PC-3 (cell line): ENCODE measurements around the gene KCTD1. TPM values are rescaled to one million over a fixed set of nuclear protein-coding genes. Genes with fewer than 3 reads are reported as not detected.

Experiments
- ATAC-seq: fragments of 200-7000 bp; cut with Tn5 transposase; 2 replicates; pipeline ENCODE4 v1.9.1; 2020; ENCODE audit warnings: mild to moderate bottlenecking, moderate library complexity
- BruUV-seq: library from RNA; stranded (reverse); fragments of 400-500 nt; replicated peaks from 2 replicates; lab custom pipeline; 2021; lab: Mats Ljungman, UMichigan
- CTCF ChIA-PET: fragments of 300-600 bp; sonication (Branson Sonifier 250); formaldehyde crosslinking; loops from one replicate; lab custom pipeline; 2022; ENCODE audit warnings: antibody characterized with exemption; lab: Charles Lee
- POLR2A ChIA-PET: fragments of 300-600 bp; sonication (Branson Sonifier 250); formaldehyde crosslinking; loops from one replicate; lab custom pipeline; 2022; ENCODE audit warnings: antibody characterized with exemption; ENCODE audit not compliant: unreplicated experiment; lab: Charles Lee
- DNase-seq: peaks from one replicate; pipeline ENCODE4 v3.0.0-alpha.2; 2015
- H2AFZ ChIP-seq: fragments of 300-600 bp; sonication (generic); 2 replicates; pipeline ENCODE4 v1.6.0; 2016; ENCODE audit warnings: antibody characterized with exemption, low read length
- H3F3A ChIP-seq: fragments of 300-600 bp; sonication (generic); one replicate; pipeline ENCODE4 v1.6.0; 2017; ENCODE audit warnings: antibody characterized with exemption, low read length, control low read depth, mild to moderate bottlenecking; ENCODE audit not compliant: unreplicated experiment
- H3K27ac ChIP-seq: fragments of 300-600 bp; sonication (generic); 2 replicates; pipeline ENCODE4 v1.5.1; 2016; ENCODE audit warnings: mild to moderate bottlenecking, low read length
- H3K27me3 ChIP-seq: fragments of 300-600 bp; sonication (generic); 2 replicates; pipeline ENCODE4 v1.6.1; 2016; ENCODE audit warnings: low read length, mixed read lengths
- H3K36me3 ChIP-seq: fragments of 300-600 bp; sonication (generic); 2 replicates; pipeline ENCODE4 v1.6.1; 2016; ENCODE audit warnings: low read depth, mixed run types, low read length, mixed read lengths
- H3K4me1 ChIP-seq: fragments of 300-600 bp; sonication (generic); 2 replicates; pipeline ENCODE4 v1.5.1; 2016; ENCODE audit warnings: low read length; ENCODE audit not compliant: insufficient read depth
- H3K4me2 ChIP-seq: fragments of 300-600 bp; sonication (generic); 2 replicates; pipeline ENCODE4 v1.6.0; 2016; ENCODE audit warnings: low read length
- H3K4me3 ChIP-seq: fragments of 300-600 bp; sonication (generic); 2 replicates; pipeline ENCODE4 v1.5.1; 2016; ENCODE audit warnings: mild to moderate bottlenecking, low read length, mixed read lengths
- H3K79me2 ChIP-seq: fragments of 300-600 bp; sonication (generic); 2 replicates; pipeline ENCODE4 v1.6.1; 2017; ENCODE audit warnings: low read length, mixed read lengths
- H3K9ac ChIP-seq: fragments of 300-600 bp; sonication (generic); 2 replicates; pipeline ENCODE4 v1.6.0; 2016; ENCODE audit warnings: mild to moderate bottlenecking, low read length
- H3K9me2 ChIP-seq: fragments of 300-600 bp; sonication (generic); replicated peaks from 2 replicates; pipeline ENCODE4 v1.6.1; 2016; ENCODE audit warnings: mixed run types, low read length, mixed read lengths
- H3K9me3 ChIP-seq: fragments of 300-600 bp; sonication (generic); 2 replicates; pipeline ENCODE4 v1.6.1; 2016; ENCODE audit warnings: low read length, mixed read lengths
- H4K20me1 ChIP-seq: fragments of 300-600 bp; sonication (generic); 2 replicates; pipeline ENCODE4 v1.6.1; 2016; ENCODE audit warnings: low read length, mixed read lengths
- CTCF ChIP-seq: fragments of 300-600 bp; sonication (generic); conservative IDR thresholded peaks from 2 replicates; pipeline ENCODE4 v1.5.1; 2017; ENCODE audit warnings: antibody characterized with exemption, low read depth, mild to moderate bottlenecking, low read length
- EZH2 ChIP-seq: fragments of 300-600 bp; sonication (generic); IDR thresholded peaks from one replicate; pipeline ENCODE4 v1.6.1; 2017; ENCODE audit warnings: antibody characterized with exemption, mild to moderate bottlenecking, low read length; ENCODE audit not compliant: unreplicated experiment
- EZH2phosphoT487 ChIP-seq: fragments of 300-600 bp; sonication (generic); IDR thresholded peaks from 2 replicates; pipeline ENCODE4 v1.6.1; 2018; ENCODE audit warnings: mild to moderate bottlenecking, antibody characterized with exemption, low read length, borderline replicate concordance
- intact Hi-C: fragments of 100-400 bp; cut with micrococcal nuclease; formaldehyde crosslinking; loops from 2 replicates; pipeline ENCODE4 v1.9.0; 2023
- total RNA-seq: library from RNA; depleted of rRNA; stranded (reverse); fragments of >200 nt; gene quantifications from 2 replicates; pipeline ENCODE4 v1.2.3, GENCODE V29; 2014

Gene KCTD1
- total RNA-seq, 1 experiment from 2014 or later = 15.8 TPM

GRCh38 chr18:26479065-26479680 is 69.2 kb downstream of the KCTD1 start:
- peaks cover 9% of the 10 kb centered on the region for H3K36me3 ChIP-seq
- ATAC-seq = no peak
- no peak for TF ChIP-seq EZH2phosphoT487
- no peak for TF ChIP-seq CTCF
- no peak for TF ChIP-seq EZH2
- H3K9me2 ChIP-seq = no peaks in the 10 kb centered on the region
- peak overlapping the region; percentile 15; the same call in 1 of the 2 replicates for H2AFZ ChIP-seq
- peak overlapping the region; percentile 61 for H3K9ac ChIP-seq
- ChIA-PET POLR2A (interaction anchor here (0.6 to 0.7 kb wide), 2 partner anchors 69 to 157 kb away, joined by 3 to 4 read pairs; partner anchors contain the start of gene KCTD1), CTCF (no interaction called here)
- H3K4me2 ChIP-seq = peak overlapping the region; percentile 61; the same call in 1 of the 2 replicates
- no peak overlapping the region for H3K4me3 ChIP-seq
- peaks cover 5% of the 10 kb centered on the region for H3F3A ChIP-seq
- no peak for DNase-seq
- intact Hi-C loops = no loop called here
- no peaks in the 10 kb centered on the region for H3K9me3 ChIP-seq
- no peaks in the 10 kb centered on the region for H3K27me3 ChIP-seq
- no TSS peak for BruUV-seq
- H4K20me1 ChIP-seq = no peaks in the 10 kb centered on the region
- H3K79me2 ChIP-seq = peaks cover 18% of the 10 kb centered on the region; the same call in 1 of the 2 replicates
- peak overlapping the region; percentile 97 for H3K27ac ChIP-seq
- peaks cover 70% of the 10 kb centered on the region for H3K4me1 ChIP-seq

GRCh38 chr18:26477828-26478466 is 70.4 kb downstream of the KCTD1 start:
- intact Hi-C loops = no loop called here
- no peaks in the 10 kb centered on the region for H4K20me1 ChIP-seq
- peak overlapping the region; percentile 61 for H3K4me2 ChIP-seq
- CTCF ChIA-PET = interaction anchor here (0.5 to 0.6 kb wide), 2 partner anchors 9 to 386 kb away, joined by 3 to 6 read pairs; no protein-coding TSS in a partner anchor
- H3K9me3 ChIP-seq = no peaks in the 10 kb centered on the region
- peaks cover 9% of the 10 kb centered on the region for H3K36me3 ChIP-seq
- H3K27ac ChIP-seq = peak overlapping the region; percentile 97
- TSS peak; percentile 27 for BruUV-seq
- ATAC-seq (peak; percentile 26), DNase-seq (peak; percentile 76)
- POLR2A ChIA-PET = interaction anchor here (1.0 kb wide), 1 partner anchor 68 kb away, joined by 3 read pairs; no protein-coding TSS in a partner anchor
- no peaks in the 10 kb centered on the region for H3K9me2 ChIP-seq
- peaks cover 13% of the 10 kb centered on the region; the same call in 1 of the 2 replicates for H3K79me2 ChIP-seq
- peak overlapping the region; percentile 61 for H3K9ac ChIP-seq
- peak overlapping the region; percentile 1; the same call in 1 of the 2 replicates for H2AFZ ChIP-seq
- H3K4me3 ChIP-seq = peak overlapping the region; percentile 20; the same call in 1 of the 2 replicates
- TF ChIP-seq EZH2 (no peak), EZH2phosphoT487 (no peak), CTCF (no peak)
- H3K4me1 ChIP-seq = peaks cover 57% of the 10 kb centered on the region
- H3F3A ChIP-seq = peaks cover 5% of the 10 kb centered on the region
- no peaks in the 10 kb centered on the region for H3K27me3 ChIP-seq
